HEK293 (cell line): ENCODE results near the gene C17orf107.

Experiments used
- CTCF ChIA-PET: fragments of 350-600 bp; formaldehyde crosslinking; extraction: SDS; loops from one replicate; lab custom pipeline; 2021; ENCODE audit warnings: antibody characterized with exemption; lab: Yijun Ruan, JAX
- POLR2A ChIA-PET: fragments of 300-600 bp; formaldehyde crosslinking; extraction: SDS; loops from one replicate; lab custom pipeline; 2020; ENCODE audit warnings: antibody characterized with exemption, inconsistent platforms; lab: Yijun Ruan, JAX
- H3K27ac ChIP-seq: fragments of 200-500 bp; sonication (Bioruptor generic); 2 replicates; pipeline ENCODE4 v1.5.1; 2014; ENCODE audit warnings: low read depth, low read length, control low read depth, inconsistent platforms; ENCODE audit errors: extremely low read depth
- H3K36me3 ChIP-seq, 2 experiments: fragments of 200-500 bp in 1 of 2; sonication (Bioruptor generic) in 1 of 2; 1 replicate in 1 of 2; 2 replicates in 1 of 2; pipeline ENCODE4 v1.5.1; 2014 to 2017; ENCODE audit warnings: inconsistent platforms in 2 of 2, low read length in 2 of 2; ENCODE audit not compliant: control insufficient read depth in 2 of 2, insufficient read depth in 1 of 2
- H3K4me1 ChIP-seq: fragments of 200-500 bp; sonication (Bioruptor generic); 2 replicates; pipeline ENCODE4 v1.5.1; 2014; ENCODE audit warnings: mild to moderate bottlenecking, low read length, inconsistent platforms; ENCODE audit not compliant: control insufficient read depth, insufficient read depth
- H3K4me3 ChIP-seq: 2 replicates; pipeline ENCODE4 v1.5.1; 2011; ENCODE audit warnings: low read depth, mild to moderate bottlenecking, control low read depth, low read length, moderate library complexity
- H3K9me3 ChIP-seq: fragments of 200-500 bp; sonication (Bioruptor generic); 2 replicates; pipeline ENCODE4 v1.5.1; 2014; ENCODE audit warnings: low read depth, low read length, inconsistent platforms; ENCODE audit not compliant: control insufficient read depth, insufficient read depth
- FEZF1 ChIP-seq: fragments of 450-650 bp; formaldehyde crosslinking; IDR thresholded peaks from 2 replicates; pipeline ENCODE4 v1.5.1; 2016; ENCODE audit warnings: missing biosample characterization, missing genetic modification characterization
- GLI2 ChIP-seq: fragments of 450-650 bp; formaldehyde crosslinking; IDR thresholded peaks from 2 replicates; pipeline ENCODE4; 2017; ENCODE audit warnings: missing biosample characterization, missing genetic modification characterization, low read depth, borderline replicate concordance
- IKZF3 ChIP-seq: fragments of 450-650 bp; IDR thresholded peaks from 2 replicates; pipeline ENCODE4 v1.5.0; 2018; ENCODE audit warnings: missing biosample characterization, mild to moderate bottlenecking, missing genetic modification characterization, moderate library complexity
- KLF17 ChIP-seq: fragments of 450-650 bp; formaldehyde crosslinking; IDR thresholded peaks from 2 replicates; pipeline ENCODE4 v1.5.1; 2016; ENCODE audit warnings: missing biosample characterization, missing genetic modification characterization
- MZF1 ChIP-seq: fragments of 450-650 bp; formaldehyde crosslinking; IDR thresholded peaks from 2 replicates; pipeline ENCODE4 v1.5.1; 2017; ENCODE audit warnings: missing biosample characterization, missing genetic modification characterization, borderline replicate concordance
- OVOL3 ChIP-seq: fragments of 450-650 bp; formaldehyde crosslinking; IDR thresholded peaks from 2 replicates; pipeline ENCODE4 v1.5.1; 2016; ENCODE audit warnings: missing biosample characterization, missing genetic modification characterization
- PRDM1 ChIP-seq: fragments of 450-650 bp; formaldehyde crosslinking; IDR thresholded peaks from 2 replicates; pipeline ENCODE4; 2016; ENCODE audit warnings: missing biosample characterization, missing genetic modification characterization
- WT1 ChIP-seq: fragments of 450-650 bp; formaldehyde crosslinking; IDR thresholded peaks from 2 replicates; pipeline ENCODE4 v1.5.1; 2016; ENCODE audit warnings: missing biosample characterization, missing genetic modification characterization
- ZBTB17 ChIP-seq: fragments of 450-650 bp; formaldehyde crosslinking; IDR thresholded peaks from 2 replicates; pipeline ENCODE4 v1.5.1; 2016; ENCODE audit warnings: missing biosample characterization, missing genetic modification characterization
- ZBTB21 ChIP-seq: fragments of 450-650 bp; formaldehyde crosslinking; IDR thresholded peaks from 2 replicates; pipeline ENCODE4 v1.5.1; 2017; ENCODE audit warnings: missing biosample characterization, missing genetic modification characterization
- ZNF112 ChIP-seq: fragments of 450-650 bp; formaldehyde crosslinking; IDR thresholded peaks from 2 replicates; pipeline ENCODE4 v1.5.0; 2017; ENCODE audit warnings: missing biosample characterization, missing genetic modification characterization
- ZNF114 ChIP-seq: fragments of 450-650 bp; formaldehyde crosslinking; IDR thresholded peaks from 2 replicates; pipeline ENCODE4 v1.5.0; 2017; ENCODE audit warnings: missing biosample characterization, missing genetic modification characterization
- ZNF132 ChIP-seq: fragments of 450-650 bp; formaldehyde crosslinking; IDR thresholded peaks from 2 replicates; pipeline ENCODE4 v1.5.1; 2017; ENCODE audit warnings: missing biosample characterization, missing genetic modification characterization, borderline replicate concordance
- ZNF18 ChIP-seq: fragments of 450-650 bp; formaldehyde crosslinking; IDR thresholded peaks from 2 replicates; pipeline ENCODE4 v1.5.1; 2016; ENCODE audit warnings: missing biosample characterization, missing genetic modification characterization
- ZNF2 ChIP-seq: fragments of 450-650 bp; formaldehyde crosslinking; IDR thresholded peaks from 2 replicates; pipeline ENCODE4 v1.5.1; 2016; ENCODE audit warnings: missing biosample characterization, missing genetic modification characterization
- ZNF214 ChIP-seq: fragments of 450-650 bp; formaldehyde crosslinking; IDR thresholded peaks from 2 replicates; pipeline ENCODE4 v1.5.1; 2017; ENCODE audit warnings: missing biosample characterization, mild to moderate bottlenecking, missing genetic modification characterization, borderline replicate concordance
- ZNF292 ChIP-seq: fragments of 450-650 bp; formaldehyde crosslinking; IDR thresholded peaks from 2 replicates; pipeline ENCODE4 v1.5.1; 2016; ENCODE audit warnings: low read depth, missing biosample characterization, missing genetic modification characterization, borderline replicate concordance
- ZNF366 ChIP-seq: fragments of 450-650 bp; formaldehyde crosslinking; conservative IDR thresholded peaks from 2 replicates; pipeline ENCODE4 v1.5.1; 2016; ENCODE audit warnings: missing biosample characterization, missing genetic modification characterization
- ZNF426 ChIP-seq: fragments of 450-650 bp; formaldehyde crosslinking; IDR thresholded peaks from 2 replicates; pipeline ENCODE4 v1.5.1; 2017; ENCODE audit warnings: missing biosample characterization, missing genetic modification characterization, mild to moderate bottlenecking, inconsistent platforms, moderate library complexity
- ZNF473 ChIP-seq: fragments of 450-650 bp; formaldehyde crosslinking; IDR thresholded peaks from 2 replicates; pipeline ENCODE4 v1.5.1; 2017; ENCODE audit warnings: missing biosample characterization, missing genetic modification characterization
- ZNF549 ChIP-seq: fragments of 450-650 bp; IDR thresholded peaks from 2 replicates; pipeline ENCODE4 v1.5.1; 2018; ENCODE audit warnings: missing biosample characterization, missing genetic modification characterization, mild to moderate bottlenecking, inconsistent platforms, moderate library complexity
- ZNF600 ChIP-seq: fragments of 450-650 bp; formaldehyde crosslinking; IDR thresholded peaks from 2 replicates; pipeline ENCODE4 v1.5.1; 2016; ENCODE audit warnings: missing biosample characterization, missing genetic modification characterization
- ZNF610 ChIP-seq: fragments of 450-650 bp; formaldehyde crosslinking; IDR thresholded peaks from 2 replicates; pipeline ENCODE4 v1.5.1; 2016; ENCODE audit warnings: missing biosample characterization, missing genetic modification characterization, borderline replicate concordance
- ZNF645 ChIP-seq: fragments of 450-650 bp; formaldehyde crosslinking; IDR thresholded peaks from 2 replicates; pipeline ENCODE4; 2016; ENCODE audit warnings: missing biosample characterization, missing genetic modification characterization
- ZNF654 ChIP-seq: fragments of 450-650 bp; formaldehyde crosslinking; IDR thresholded peaks from 2 replicates; pipeline ENCODE4 v1.5.1; 2016; ENCODE audit warnings: low read depth, missing biosample characterization, missing genetic modification characterization
- ZNF837 ChIP-seq: fragments of 450-650 bp; formaldehyde crosslinking; IDR thresholded peaks from 2 replicates; pipeline ENCODE4 v1.5.1; 2016; ENCODE audit warnings: missing biosample characterization, missing genetic modification characterization
- ZXDB ChIP-seq: fragments of 450-650 bp; formaldehyde crosslinking; IDR thresholded peaks from 2 replicates; pipeline ENCODE4 v1.5.1; 2016; ENCODE audit warnings: missing biosample characterization, missing genetic modification characterization
- TF ChIP-seq, protein P1 (sequence below): fragments of 450-650 bp; formaldehyde crosslinking; IDR thresholded peaks from 2 replicates; pipeline ENCODE4 v1.5.1; 2016; ENCODE audit warnings: missing biosample characterization, missing genetic modification characterization

C17orf107 gene

DNA sequence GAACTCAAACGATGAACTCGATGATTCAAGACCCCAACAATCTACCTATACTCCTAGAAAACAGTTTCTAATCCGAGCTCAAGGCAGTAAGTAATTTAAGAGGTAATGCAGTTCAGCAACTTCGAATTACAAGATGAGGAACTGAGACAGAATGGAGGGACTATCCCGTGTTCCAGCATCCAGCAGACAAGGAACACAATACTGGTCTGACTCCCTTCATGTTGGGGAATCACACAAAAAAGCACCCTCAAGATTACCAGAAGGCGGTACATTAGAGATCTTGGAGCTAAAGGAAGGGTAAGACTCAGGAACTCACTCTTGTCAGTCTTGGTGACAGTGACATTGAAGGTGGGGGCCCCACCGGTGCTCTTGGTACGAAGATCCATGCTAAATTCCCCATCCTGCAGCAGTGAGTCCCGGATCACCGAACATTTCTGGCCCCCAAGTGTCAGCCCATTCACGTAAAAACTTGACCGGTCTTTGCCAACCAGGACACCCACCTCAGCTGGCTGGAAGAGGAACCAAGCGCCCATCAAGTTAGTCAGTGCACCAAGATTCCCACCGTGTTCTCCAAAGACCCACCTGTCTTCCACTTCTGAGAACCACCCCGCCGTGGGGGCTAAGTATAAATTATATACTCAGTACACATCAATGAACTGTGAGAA, 47.1 kb downstream of the C17orf107 start:
- Histone ChIP-seq H3K36me3 (peaks cover 38 to 57% of the 10 kb centered on the region in 2 experiments), H3K4me1 (peaks cover 22% of the 10 kb centered on the region), H3K27ac (peak overlapping the region; percentile 99), H3K9me3 (no peaks in the 10 kb centered on the region), H3K4me3 (peak overlapping the region; percentile 97)
- POLR2A ChIA-PET, result interaction anchor here (0.6 to 17.9 kb wide), 8 partner anchors 9 to 381 kb away, joined by 3 to 358 read pairs (median 4); partner anchors contain the start of genes INCA1, KIF1C and SPAG7
- CTCF ChIA-PET, result interaction anchor here (0.6 to 2.5 kb wide), 5 partner anchors 37 to 265 kb away, joined by 3 to 11 read pairs (median 4); partner anchors contain the start of genes CAMTA2 and CHRNE
- peak; percentile 45 for TF ChIP-seq ZBTB17 (tag by site-specific recombination)
- no peak for TF ChIP-seq ZNF610 (tag by site-specific recombination)
- TF ChIP-seq ZNF366 (tag by site-specific recombination), result 0 out of 2 replicates have a peak, but pooled peaks have one; percentile 11
- TF ChIP-seq MZF1 (tag by site-specific recombination), result peak; percentile 21; the same call in 1 of the 2 replicates
- TF ChIP-seq IKZF3 (tag by site-specific recombination), result no peak
- 0 out of 2 replicates have a peak, but pooled peaks have one; percentile 15 for TF ChIP-seq ZNF2 (tag by site-specific recombination)
- TF ChIP-seq ZNF600, result peak; percentile 68

GRCh38 chr17:4947010-4947410, 47.7 kb downstream of the C17orf107 start:
- H3K4me1 ChIP-seq, result peaks cover 21% of the 10 kb centered on the region
- H3K27ac ChIP-seq, result peak overlapping the region; percentile 99
- ChIA-PET POLR2A (interaction anchor here (0.7 to 17.9 kb wide), 7 partner anchors 8 to 157 kb away, joined by 3 to 358 read pairs (median 7); partner anchors contain the start of genes INCA1, KIF1C, RNF167 and SLC25A11), CTCF (interaction anchor here (0.5 to 2.5 kb wide), 3 partner anchors 38 to 1559 kb away, joined by 4 to 11 read pairs (median 6); partner anchors contain the start of gene CAMTA2)
- peak overlapping the region; percentile 97 for H3K4me3 ChIP-seq
- no peaks in the 10 kb centered on the region for H3K9me3 ChIP-seq
- peaks cover 33 to 53% of the 10 kb centered on the region in 2 experiments for H3K36me3 ChIP-seq
- TF ChIP-seq ZNF473 (tag by site-specific recombination), result no peak
- TF ChIP-seq ZNF837 (tag by site-specific recombination), result no peak
- TF ChIP-seq OVOL3, result no peak
- no peak for TF ChIP-seq ZNF645 (tag by site-specific recombination)
- 0 out of 2 replicates have a peak, but pooled peaks have one; percentile 26 for TF ChIP-seq WT1 (tag by site-specific recombination)
- no peak for TF ChIP-seq KLF17 (tag by site-specific recombination)
- no peak for TF ChIP-seq ZNF214 (tag by site-specific recombination)
- no peak for TF ChIP-seq ZNF132
- peak; percentile 86 for TF ChIP-seq PRDM1 (tag by site-specific recombination)
- TF ChIP-seq ZNF112 (tag by site-specific recombination), result no peak
- 0 out of 2 replicates have a peak, but pooled peaks have one; percentile 8 for TF ChIP-seq ZNF366 (tag by site-specific recombination)
- TF ChIP-seq, protein P1, sequence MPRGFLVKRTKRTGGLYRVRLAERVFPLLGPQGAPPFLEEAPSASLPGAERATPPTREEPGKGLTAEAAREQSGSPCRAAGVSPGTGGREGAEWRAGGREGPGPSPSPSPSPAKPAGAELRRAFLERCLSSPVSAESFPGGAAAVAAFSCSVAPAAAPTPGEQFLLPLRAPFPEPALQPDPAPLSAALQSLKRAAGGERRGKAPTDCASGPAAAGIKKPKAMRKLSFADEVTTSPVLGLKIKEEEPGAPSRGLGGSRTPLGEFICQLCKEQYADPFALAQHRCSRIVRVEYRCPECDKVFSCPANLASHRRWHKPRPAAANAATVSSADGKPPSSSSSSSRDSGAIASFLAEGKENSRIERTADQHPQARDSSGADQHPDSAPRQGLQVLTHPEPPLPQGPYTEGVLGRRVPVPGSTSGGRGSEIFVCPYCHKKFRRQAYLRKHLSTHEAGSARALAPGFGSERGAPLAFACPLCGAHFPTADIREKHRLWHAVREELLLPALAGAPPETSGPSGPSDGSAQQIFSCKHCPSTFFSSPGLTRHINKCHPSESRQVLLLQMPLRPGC, result no peak
- TF ChIP-seq ZNF18 (tag by site-specific recombination), result no peak
- no peak for TF ChIP-seq ZBTB21 (tag by site-specific recombination)
- TF ChIP-seq ZNF610 (tag by site-specific recombination), result no peak
- no peak for TF ChIP-seq ZNF426
- TF ChIP-seq ZNF292 (tag by site-specific recombination), result no peak
- no peak for TF ChIP-seq ZNF654 (tag by site-specific recombination)
- no peak for TF ChIP-seq GLI2 (tag by site-specific recombination)
- TF ChIP-seq FEZF1 (tag by site-specific recombination), result no peak
- TF ChIP-seq ZNF549, result no peak
- TF ChIP-seq ZNF114, result no peak
- TF ChIP-seq ZXDB (tag by site-specific recombination), result no peak
